NCI-H1694 treated with DMSO at 0.1 percent for 48 hours (cell line): ENCODE results near the gene TUBGCP2.

ENCODE experiments used
- DNase-seq: peaks from one replicate; lab custom pipeline; 2025; lab: John Stamatoyannopoulos, UW

Gene TUBGCP2

DNA sequence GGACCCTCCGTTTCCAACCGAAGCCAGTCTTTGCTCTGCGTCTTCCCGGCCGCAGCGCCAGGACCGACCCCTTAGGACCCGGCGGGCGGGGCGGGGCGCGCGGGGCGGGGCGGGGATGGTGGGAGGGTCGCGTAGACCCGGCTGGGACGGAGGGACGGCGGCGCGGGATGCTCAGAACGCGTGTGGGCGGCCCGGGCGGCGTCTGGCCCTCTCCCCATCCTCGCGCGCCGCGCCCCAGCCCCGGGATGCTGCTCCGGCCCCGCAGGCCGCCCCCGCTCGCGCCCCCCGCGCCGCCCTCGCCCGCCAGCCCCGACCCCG is 78.7 kb downstream of the TUBGCP2 start, which contains the start of gene UTF1:
Gene UTF1, plus strand, starts transcription at position 174 of the 318 bp plus-strand sequence. Its CDS starts 72 bp downstream, at position 246.
- no peak for DNase-seq

GRCh38 chr10:133229265-133230043 is 79.2 kb downstream of the TUBGCP2 start:
- no peak for DNase-seq
